ENCODE measurements around the gene FKBP1A. TPM values are rescaled to one million over a fixed set of nuclear protein-coding genes. Genes with fewer than 3 reads are reported as not detected.

FKBP1A gene
- total and polyA plus RNA-seq, 9 of the 15 experiments (the other 6 are each of a cell fraction or from before 2014, with no cell fraction given) = 48.8 to 502 (median 89.6) TPM

DNA sequence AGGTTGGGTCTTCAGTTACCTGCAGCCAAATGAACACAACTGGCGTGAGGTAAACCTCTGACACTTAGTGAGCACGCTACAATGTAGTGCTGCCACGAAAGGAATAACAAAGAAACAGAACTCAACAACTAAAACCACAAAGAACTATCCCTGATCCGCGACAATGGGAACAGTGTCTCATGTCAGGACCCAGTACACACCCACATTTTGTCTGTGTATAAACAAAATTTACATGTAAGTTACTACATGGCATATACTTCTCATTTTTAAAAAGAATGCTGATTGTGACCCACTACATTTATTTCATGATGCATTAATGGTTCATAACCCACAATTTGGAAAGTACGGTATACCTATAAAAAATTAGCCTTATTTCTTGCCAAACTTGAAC, 14.1 kb downstream of the FKBP1A start (continued):
- TF ChIP-seq, protein P1, sequence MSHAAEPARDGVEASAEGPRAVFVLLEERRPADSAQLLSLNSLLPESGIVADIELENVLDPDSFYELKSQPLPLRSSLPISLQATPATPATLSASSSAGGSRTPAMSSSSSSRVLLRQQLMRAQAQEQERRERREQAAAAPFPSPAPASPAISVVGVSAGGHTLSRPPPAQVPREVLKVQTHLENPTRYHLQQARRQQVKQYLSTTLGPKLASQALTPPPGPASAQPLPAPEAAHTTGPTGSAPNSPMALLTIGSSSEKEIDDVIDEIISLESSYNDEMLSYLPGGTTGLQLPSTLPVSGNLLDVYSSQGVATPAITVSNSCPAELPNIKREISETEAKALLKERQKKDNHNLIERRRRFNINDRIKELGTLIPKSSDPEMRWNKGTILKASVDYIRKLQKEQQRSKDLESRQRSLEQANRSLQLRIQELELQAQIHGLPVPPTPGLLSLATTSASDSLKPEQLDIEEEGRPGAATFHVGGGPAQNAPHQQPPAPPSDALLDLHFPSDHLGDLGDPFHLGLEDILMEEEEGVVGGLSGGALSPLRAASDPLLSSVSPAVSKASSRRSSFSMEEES (CRISPR knock-in tag; IDR thresholded peaks at IDR 0.05) = no peak
- TF ChIP-seq IFI16 (CRISPR knock-in tag; IDR thresholded peaks at IDR 0.05) = no peak
- no peak for TF ChIP-seq SRSF1 (IDR thresholded peaks at IDR 0.05; ENCODE audit: low read depth, low read length)
- TF ChIP-seq, protein P2, sequence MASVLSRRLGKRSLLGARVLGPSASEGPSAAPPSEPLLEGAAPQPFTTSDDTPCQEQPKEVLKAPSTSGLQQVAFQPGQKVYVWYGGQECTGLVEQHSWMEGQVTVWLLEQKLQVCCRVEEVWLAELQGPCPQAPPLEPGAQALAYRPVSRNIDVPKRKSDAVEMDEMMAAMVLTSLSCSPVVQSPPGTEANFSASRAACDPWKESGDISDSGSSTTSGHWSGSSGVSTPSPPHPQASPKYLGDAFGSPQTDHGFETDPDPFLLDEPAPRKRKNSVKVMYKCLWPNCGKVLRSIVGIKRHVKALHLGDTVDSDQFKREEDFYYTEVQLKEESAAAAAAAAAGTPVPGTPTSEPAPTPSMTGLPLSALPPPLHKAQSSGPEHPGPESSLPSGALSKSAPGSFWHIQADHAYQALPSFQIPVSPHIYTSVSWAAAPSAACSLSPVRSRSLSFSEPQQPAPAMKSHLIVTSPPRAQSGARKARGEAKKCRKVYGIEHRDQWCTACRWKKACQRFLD (CRISPR knock-in tag; IDR thresholded peaks at IDR 0.05) = no peak

DNA sequence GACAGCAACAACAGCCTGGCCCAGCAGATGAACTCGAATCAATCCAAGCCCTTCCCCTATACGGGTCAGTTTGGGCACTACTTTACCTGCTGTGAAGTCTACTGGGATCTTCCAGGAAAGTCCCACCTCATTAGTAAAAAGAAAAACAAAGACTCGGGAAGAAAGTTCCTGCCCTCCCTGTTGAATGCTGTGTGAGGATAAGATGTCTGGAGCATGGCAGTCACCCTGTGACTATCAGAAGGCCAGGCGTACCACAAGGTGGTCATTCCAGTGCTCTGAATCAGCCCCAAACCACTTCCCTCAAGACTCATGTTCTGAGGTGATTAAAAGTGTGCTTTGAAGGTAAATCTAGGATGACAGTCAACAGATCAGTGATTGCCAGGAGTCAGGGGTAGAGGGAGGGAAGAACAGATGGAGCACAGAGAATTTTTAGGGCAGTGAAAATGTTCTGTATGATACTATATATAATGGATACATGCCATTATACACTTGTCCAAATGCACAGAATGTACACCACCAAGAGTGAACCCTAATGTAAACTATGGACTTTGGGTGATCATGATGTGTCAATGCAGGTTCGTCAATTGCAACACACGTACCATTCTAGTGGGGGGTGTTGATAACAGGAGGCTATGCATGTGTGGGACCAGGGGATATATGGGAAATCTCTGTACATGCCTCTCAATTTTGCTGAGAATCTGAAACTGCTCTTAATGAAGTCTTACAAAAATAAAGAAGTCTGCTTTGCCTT, 14.7 kb downstream of the FKBP1A start:
- Histone ChIP-seq H2AFZ (ENCODE audit: low read depth, low read length) (no peak overlapping the region), H3K27me3 (ENCODE audit: control insufficient read depth in 2 of 2, insufficient read depth in 2 of 2, low read length in 2 of 2) (no peaks in the 10 kb centered on the region), H3K9me1 (ENCODE audit: control insufficient read depth, insufficient read depth, low read length) (peaks cover 4% of the 10 kb centered on the region), H3K4me3 (no peak overlapping the region), H3K9me3 (replicated peaks; ENCODE audit: control insufficient read depth, insufficient read depth, low read depth, low read length) (no peaks in the 10 kb centered on the region), H3K79me2 (ENCODE audit: control insufficient read depth, insufficient read depth, low read length) (peaks cover 93% of the 10 kb centered on the region), H3K27ac (ENCODE audit: extremely low read depth, low read depth, low read length) (no peak overlapping the region), H3K36me3 (ENCODE audit: control insufficient read depth, insufficient read depth, low read length) (peaks cover 54% of the 10 kb centered on the region; the same call in 2 of the 3 replicates), H3K4me2 (ENCODE audit: insufficient read depth, low read length) (no peak overlapping the region), H3K4me1 (replicated peaks in 1 of 2; ENCODE audit: control insufficient read depth in 2 of 2, insufficient read depth in 2 of 2, low read length in 2 of 2) (peaks cover 0 to 47% of the 10 kb centered on the region in 2 experiments; a peak in 3 of 5 replicates), H4K20me1 (replicated peaks; ENCODE audit: control insufficient read depth, insufficient read depth, low read length) (peaks cover 54% of the 10 kb centered on the region), H3K9ac (ENCODE audit: insufficient read depth in 1 of 2, low read depth in 2 of 2, low read length in 2 of 2) (no peak overlapping the region; a peak in 1 of 4 replicates)
- intact Hi-C loops (cut with micrococcal nuclease) (no loop called here), in situ Hi-C loops (cut with MboI) (no loop called here)
- FAIRE-seq (peak; percentile 72), DNase-seq (ENCODE audit: extremely low read depth in 1 of 4, low spot score in 3 of 4) (peak in 1 of 4 experiments; percentile 46), ATAC-seq (peak; percentile 64)
- POLR2A ChIA-PET = no interaction called here
- CTCF ChIA-PET (ENCODE audit: low intra/inter-chr PET ratio) = no interaction called here
- WGBS (ENCODE audit: insufficient coverage, low coverage, missing lambda C conversion rate) = 31% methylated on average over 6 of the region's 6 CpGs
- BruUV-seq (replicated peaks) = no TSS peak
- TF ChIP-seq, protein P3, sequence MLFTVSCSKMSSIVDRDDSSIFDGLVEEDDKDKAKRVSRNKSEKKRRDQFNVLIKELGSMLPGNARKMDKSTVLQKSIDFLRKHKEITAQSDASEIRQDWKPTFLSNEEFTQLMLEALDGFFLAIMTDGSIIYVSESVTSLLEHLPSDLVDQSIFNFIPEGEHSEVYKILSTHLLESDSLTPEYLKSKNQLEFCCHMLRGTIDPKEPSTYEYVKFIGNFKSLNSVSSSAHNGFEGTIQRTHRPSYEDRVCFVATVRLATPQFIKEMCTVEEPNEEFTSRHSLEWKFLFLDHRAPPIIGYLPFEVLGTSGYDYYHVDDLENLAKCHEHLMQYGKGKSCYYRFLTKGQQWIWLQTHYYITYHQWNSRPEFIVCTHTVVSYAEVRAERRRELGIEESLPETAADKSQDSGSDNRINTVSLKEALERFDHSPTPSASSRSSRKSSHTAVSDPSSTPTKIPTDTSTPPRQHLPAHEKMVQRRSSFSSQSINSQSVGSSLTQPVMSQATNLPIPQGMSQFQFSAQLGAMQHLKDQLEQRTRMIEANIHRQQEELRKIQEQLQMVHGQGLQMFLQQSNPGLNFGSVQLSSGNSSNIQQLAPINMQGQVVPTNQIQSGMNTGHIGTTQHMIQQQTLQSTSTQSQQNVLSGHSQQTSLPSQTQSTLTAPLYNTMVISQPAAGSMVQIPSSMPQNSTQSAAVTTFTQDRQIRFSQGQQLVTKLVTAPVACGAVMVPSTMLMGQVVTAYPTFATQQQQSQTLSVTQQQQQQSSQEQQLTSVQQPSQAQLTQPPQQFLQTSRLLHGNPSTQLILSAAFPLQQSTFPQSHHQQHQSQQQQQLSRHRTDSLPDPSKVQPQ (CRISPR knock-in tag; IDR thresholded peaks at IDR 0.05; ENCODE audit: borderline replicate concordance) = no peak
- TF ChIP-seq GATA2 (CRISPR knock-in tag; IDR thresholded peaks at IDR 0.05) = peak; percentile 35; the same call in 1 of the 2 replicates
- no peak for TF ChIP-seq CCAR2 (IDR thresholded peaks at IDR 0.05; ENCODE audit: low read depth, low read length)
- peak; percentile 82 for TF ChIP-seq CBFA2T2 (conservative IDR thresholded peaks at IDR 0.05)
- TF ChIP-seq SMARCA4 (IDR thresholded peaks at IDR 0.05) = 0 out of 2 replicates have a peak, but pooled peaks have one; percentile 18
- TF ChIP-seq, protein P4, sequence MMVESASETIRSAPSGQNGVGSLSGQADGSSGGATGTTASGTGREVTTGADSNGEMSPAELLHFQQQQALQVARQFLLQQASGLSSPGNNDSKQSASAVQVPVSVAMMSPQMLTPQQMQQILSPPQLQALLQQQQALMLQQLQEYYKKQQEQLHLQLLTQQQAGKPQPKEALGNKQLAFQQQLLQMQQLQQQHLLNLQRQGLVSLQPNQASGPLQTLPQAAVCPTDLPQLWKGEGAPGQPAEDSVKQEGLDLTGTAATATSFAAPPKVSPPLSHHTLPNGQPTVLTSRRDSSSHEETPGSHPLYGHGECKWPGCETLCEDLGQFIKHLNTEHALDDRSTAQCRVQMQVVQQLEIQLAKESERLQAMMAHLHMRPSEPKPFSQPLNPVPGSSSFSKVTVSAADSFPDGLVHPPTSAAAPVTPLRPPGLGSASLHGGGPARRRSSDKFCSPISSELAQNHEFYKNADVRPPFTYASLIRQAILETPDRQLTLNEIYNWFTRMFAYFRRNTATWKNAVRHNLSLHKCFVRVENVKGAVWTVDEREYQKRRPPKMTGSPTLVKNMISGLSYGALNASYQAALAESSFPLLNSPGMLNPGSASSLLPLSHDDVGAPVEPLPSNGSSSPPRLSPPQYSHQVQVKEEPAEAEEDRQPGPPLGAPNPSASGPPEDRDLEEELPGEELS (CRISPR knock-in tag; IDR thresholded peaks at IDR 0.05; ENCODE audit: borderline replicate concordance) = no peak
- peak; percentile 89 for TF ChIP-seq CBFA2T3 (IDR thresholded peaks at IDR 0.05)
- TF ChIP-seq CBX1 (IDR thresholded peaks at IDR 0.05; ENCODE audit: low read depth) = no peak
- TF ChIP-seq PML (IDR thresholded peaks at IDR 0.05; ENCODE audit: low read length) = 0 out of 2 replicates have a peak, but pooled peaks have one; percentile 46

All from K562 (cell line).